ENCODE data around the gene OCRL. TPM values are rescaled to one million over a fixed set of nuclear protein-coding genes. Genes with fewer than 3 reads are reported as not detected.

Gene OCRL
- total and polyA plus RNA-seq, 2 donors (not counting 1 experiment from before 2014, with no cell fraction given) = 4.6 to 10.6 TPM

GRCh38 chrX:129522184-129523078, 17.6 kb upstream of the OCRL start:
- Mint-ChIP-seq H3K9me3 (ENCODE audit: insufficient read depth) (peaks cover 2% of the 10 kb centered on the region), H3K4me1 (peaks cover 8% of the 10 kb centered on the region), H3K4me3 (peak overlapping the region; percentile 84), H3K27ac (no peak overlapping the region), H3K27me3 (peaks cover 20% of the 10 kb centered on the region)
- POLR2A ChIA-PET = no interaction called here
- ATAC-seq (ENCODE audit: low read depth) (peak; percentile 21), DNase-seq (peak; percentile 12)
- Histone ChIP-seq H2AFZ (ENCODE audit: insufficient read depth, low read depth, low read length, poor library complexity, severe bottlenecking) (peak overlapping the region; percentile 73), H4K20me1 (ENCODE audit: control insufficient read depth, insufficient read depth, low read length, poor library complexity, severe bottlenecking) (no peaks in the 10 kb centered on the region), H3K79me2 (ENCODE audit: control insufficient read depth, insufficient read depth, low read length) (no peaks in the 10 kb centered on the region), H3K4me1 (ENCODE audit: control insufficient read depth in 2 of 2, insufficient read depth in 2 of 2, low read length in 2 of 2) (peaks cover 4 to 6% of the 10 kb centered on the region in 2 donors), H3K4me2 (replicated peaks; ENCODE audit: low read depth, low read length, poor library complexity, severe bottlenecking) (peak overlapping the region; percentile 87), H3K36me3 (replicated peaks in 1 of 2; ENCODE audit: control extremely low read depth in 1 of 2, control insufficient read depth in 1 of 2, extremely low read depth in 1 of 2, insufficient read depth in 2 of 2, low read length in 1 of 2) (no peaks in the 10 kb centered on the region), H3K27ac (ENCODE audit: low read length in 2 of 2) (no peak overlapping the region), H3K9me3 (ENCODE audit: control extremely low read depth in 1 of 3, control insufficient read depth in 2 of 3, insufficient read depth in 1 of 3, low read length in 2 of 3) (peaks cover 0 to 5% (median 0%) of the 10 kb centered on the region in 3 donors), H3K27me3 (replicated peaks in 1 of 4; ENCODE audit: control extremely low read depth in 1 of 4, control insufficient read depth in 3 of 4, insufficient read depth in 4 of 4, low read length in 3 of 4) (peaks cover 0 to 12% (median 4%) of the 10 kb centered on the region in 4 experiments), H3K9ac (ENCODE audit: low read length) (peak overlapping the region; percentile 66), H3K4me3 (ENCODE audit: control extremely low read depth in 1 of 5, extremely low read depth in 1 of 5, insufficient read depth in 1 of 5, low read depth in 2 of 5, low read length in 4 of 5) (peak overlapping the region in 4 of 5 experiments; percentile 49 to 64 (median 58))
- CTCF ChIA-PET = no interaction called here
- no peak for TF ChIP-seq CTCF (IDR thresholded peaks at IDR 0.05)
- no peak for TF ChIP-seq EZH2 (IDR thresholded peaks at IDR 0.05; ENCODE audit: borderline replicate concordance, insufficient read depth, low read depth, low read length, poor library complexity, severe bottlenecking)
- intact Hi-C loops (cut with micrococcal nuclease) = loop anchor here (1.0 kb wide), 1 partner anchor 38 kb away; no protein-coding TSS in a partner anchor
- WGBS (ENCODE audit: insufficient coverage) = no CpG with 5 or more reads among the region's 56 CpGs
